IMR-90 (cell line): ENCODE measurements around the gene ITGB4. TPM values are rescaled to one million over a fixed set of nuclear protein-coding genes. Genes with fewer than 3 reads are reported as not detected.

Experiments
- ATAC-seq: fragments of 200-7000 bp; cut with Tn5 transposase; 2 replicates; pipeline ENCODE4 v1.9.1; 2020; ENCODE audit warnings: low read depth, mild to moderate bottlenecking, moderate library complexity
- BruUV-seq: library from RNA; stranded (reverse); fragments of 400-500 nt; replicated peaks from 2 replicates; lab custom pipeline; 2021; lab: Mats Ljungman, UMichigan
- CTCF ChIA-PET: fragments of 300-600 bp; formaldehyde crosslinking; extraction: SDS; loops from one replicate; lab custom pipeline; 2021; ENCODE audit warnings: antibody characterized with exemption; lab: Yijun Ruan, JAX
- POLR2A ChIA-PET: fragments of 300-600 bp; sonication (Branson Sonifier 250); formaldehyde crosslinking; loops from one replicate; lab custom pipeline; 2022; ENCODE audit warnings: antibody characterized with exemption; ENCODE audit not compliant: unreplicated experiment; lab: Charles Lee
- DNase-seq: peaks from one replicate; pipeline ENCODE4 v3.0.0; 2013
- H2AFZ ChIP-seq: replicated peaks from 2 replicates; pipeline ENCODE3; 2013; ENCODE audit warnings: low read length, mild to moderate bottlenecking; ENCODE audit not compliant: poor library complexity
- H2AK5ac ChIP-seq: 2 replicates; pipeline ENCODE4 v1.6.1; 2013; ENCODE audit warnings: low read depth, low read length, inconsistent platforms
- H2AK9ac ChIP-seq: replicated peaks from 2 replicates; pipeline ENCODE3; 2013; ENCODE audit warnings: mild to moderate bottlenecking, low read depth, low read length, moderate library complexity; ENCODE audit not compliant: poor library complexity
- H2BK120ac ChIP-seq: 2 replicates; pipeline ENCODE4 v1.6.1; 2013; ENCODE audit warnings: low read depth, low read length, inconsistent platforms
- H2BK15ac ChIP-seq: 3 replicates; pipeline ENCODE4 v1.6.1; 2013; ENCODE audit warnings: low read depth, low read length, inconsistent platforms
- H2BK20ac ChIP-seq: 2 replicates; pipeline ENCODE4 v1.6.1; 2013; ENCODE audit warnings: low read depth, mild to moderate bottlenecking, inconsistent platforms, low read length, moderate library complexity
- H2BK5ac ChIP-seq: 2 replicates; pipeline ENCODE4 v1.6.1; 2013; ENCODE audit warnings: mild to moderate bottlenecking, low read depth, low read length, inconsistent platforms; ENCODE audit not compliant: poor library complexity, severe bottlenecking
- H3K14ac ChIP-seq: replicated peaks from 2 replicates; pipeline ENCODE4 v1.6.1; 2013; ENCODE audit warnings: low read depth, low read length, inconsistent platforms
- H3K18ac ChIP-seq: 2 replicates; pipeline ENCODE4 v1.6.1; 2013; ENCODE audit warnings: low read depth, low read length, control low read depth
- H3K23ac ChIP-seq: 2 replicates; pipeline ENCODE4 v1.6.1; 2013; ENCODE audit warnings: low read depth, low read length, inconsistent platforms
- H3K27ac ChIP-seq: 2 replicates; pipeline ENCODE4 v1.5.1; 2013; ENCODE audit warnings: mild to moderate bottlenecking, control low read depth, low read length; ENCODE audit not compliant: insufficient read depth
- H3K27me3 ChIP-seq: 2 replicates; pipeline ENCODE4 v1.6.1; 2013; ENCODE audit warnings: low read length; ENCODE audit not compliant: control insufficient read depth, insufficient read depth
- H3K36me3 ChIP-seq: 2 replicates; pipeline ENCODE4 v1.6.1; 2013; ENCODE audit warnings: low read length, mixed read lengths; ENCODE audit not compliant: control insufficient read depth, insufficient read depth
- H3K4ac ChIP-seq: 2 replicates; pipeline ENCODE4 v1.6.1; 2013; ENCODE audit warnings: low read depth, low read length, inconsistent platforms
- H3K4me1 ChIP-seq: 2 replicates; pipeline ENCODE4 v1.6.1; 2013; ENCODE audit warnings: low read length, mixed read lengths; ENCODE audit not compliant: control insufficient read depth, insufficient read depth
- H3K4me2 ChIP-seq: 2 replicates; pipeline ENCODE4 v1.6.1; 2013; ENCODE audit warnings: low read depth, mild to moderate bottlenecking, control low read depth, low read length, moderate library complexity
- H3K4me3 ChIP-seq: 2 replicates; pipeline ENCODE4 v1.5.1; 2013; ENCODE audit warnings: low read depth, mild to moderate bottlenecking, control low read depth, low read length, moderate library complexity; ENCODE audit not compliant: insufficient read depth
- H3K56ac ChIP-seq: 2 replicates; pipeline ENCODE4 v1.6.1; 2013; ENCODE audit warnings: low read length, inconsistent platforms; ENCODE audit not compliant: insufficient read depth; ENCODE audit errors: extremely low read depth
- H3K79me1 ChIP-seq, 2 experiments: 2 replicates each; pipeline ENCODE4 v1.6.1; 2013; ENCODE audit warnings: low read length in 2 of 2, inconsistent platforms in 1 of 2, low read depth in 1 of 2
- H3K9ac ChIP-seq: 2 replicates; pipeline ENCODE4 v1.6.1; 2013; ENCODE audit warnings: low read depth, low read length, control low read depth
- H3K9me1 ChIP-seq: 2 replicates; pipeline ENCODE4 v1.6.1; 2013; ENCODE audit warnings: low read length, inconsistent platforms; ENCODE audit not compliant: insufficient read depth
- H3K9me3 ChIP-seq: 2 replicates; pipeline ENCODE4 v1.6.1; 2013; ENCODE audit warnings: low read length; ENCODE audit not compliant: control insufficient read depth, insufficient read depth
- H4K20me1 ChIP-seq: 2 replicates; pipeline ENCODE4 v1.6.1; 2013; ENCODE audit warnings: low read length, inconsistent platforms; ENCODE audit not compliant: insufficient read depth
- H4K5ac ChIP-seq: 2 replicates; pipeline ENCODE4 v1.6.1; 2013; ENCODE audit warnings: mild to moderate bottlenecking, low read depth, low read length, control low read depth
- H4K8ac ChIP-seq, 2 experiments: 2 replicates each; pipeline ENCODE4 v1.6.1; 2013; ENCODE audit warnings: low read depth in 2 of 2, low read length in 2 of 2, control low read depth in 1 of 2, inconsistent platforms in 1 of 2
- H4K91ac ChIP-seq: 2 replicates; pipeline ENCODE4 v1.6.1; 2013; ENCODE audit warnings: low read depth, low read length, inconsistent platforms; ENCODE audit not compliant: insufficient read depth
- BHLHE40 ChIP-seq: fragments of 150-350 bp; IDR thresholded peaks from 2 replicates; pipeline ENCODE4 v1.6.1; 2016; ENCODE audit warnings: mild to moderate bottlenecking, low read depth, low read length
- CEBPB ChIP-seq: IDR thresholded peaks from 2 replicates; pipeline ENCODE4 v1.6.1; 2012; ENCODE audit warnings: low read depth, low read length, improper control_type of control experiment
- CHD1 ChIP-seq: IDR thresholded peaks from 2 replicates; pipeline ENCODE4 v1.6.1; 2012; ENCODE audit warnings: low read depth, low read length, improper control_type of control experiment
- FOS ChIP-seq: fragments of 150-350 bp; IDR thresholded peaks from 2 replicates; pipeline ENCODE4 v1.6.1; 2016; ENCODE audit warnings: low read depth, low read length
- MAFK ChIP-seq: IDR thresholded peaks from 2 replicates; pipeline ENCODE4 v1.6.1; 2012; ENCODE audit warnings: low read depth, low read length, improper control_type of control experiment
- MAZ ChIP-seq: IDR thresholded peaks from 2 replicates; pipeline ENCODE4 v1.6.1; 2012; ENCODE audit warnings: low read depth, mild to moderate bottlenecking, low read length, improper control_type of control experiment, moderate library complexity, borderline replicate concordance
- MXI1 ChIP-seq: IDR thresholded peaks from 2 replicates; pipeline ENCODE4 v1.6.1; 2012; ENCODE audit warnings: low read depth, mild to moderate bottlenecking, low read length, moderate library complexity, borderline replicate concordance
- NFE2L2 ChIP-seq: fragments of 150-350 bp; IDR thresholded peaks from 2 replicates; pipeline ENCODE4 v1.6.1; 2016; ENCODE audit warnings: low read depth, mild to moderate bottlenecking, low read length
- POLR2A ChIP-seq: IDR thresholded peaks from 2 replicates; pipeline ENCODE4 v1.6.1; 2012; ENCODE audit warnings: mild to moderate bottlenecking, low read depth, low read length
- RAD21 ChIP-seq: IDR thresholded peaks from 2 replicates; pipeline ENCODE4 v1.6.1; 2012; ENCODE audit warnings: low read length, improper control_type of control experiment
- RCOR1 ChIP-seq: IDR thresholded peaks from 2 replicates; pipeline ENCODE4 v1.6.1; 2012; ENCODE audit warnings: mild to moderate bottlenecking, low read length, improper control_type of control experiment; ENCODE audit not compliant: insufficient replicate concordance
- RFX5 ChIP-seq: IDR thresholded peaks from 2 replicates; pipeline ENCODE4 v1.8.0; 2012; ENCODE audit warnings: low read depth, mild to moderate bottlenecking, low read length, moderate library complexity
- SMC3 ChIP-seq: fragments of 150-350 bp; IDR thresholded peaks from 2 replicates; pipeline ENCODE4 v1.6.1; 2016; ENCODE audit warnings: low read depth, mild to moderate bottlenecking, antibody characterized with exemption, low read length, moderate library complexity
- WGBS, 2 experiments: methylation state at CpG; one replicate each; pipeline versions ENCODE4 v1.1.5 to v1.1.7; 2013; ENCODE audit warnings: missing lambda C conversion rate in 2 of 2; ENCODE audit not compliant: insufficient read length in 1 of 2; ENCODE audit errors: extremely low coverage in 2 of 2; 5-methylcytosine and 5-hydroxymethylcytosine counted together
- dilution Hi-C: fragments of 300-500 bp; cut with HindIII; formaldehyde crosslinking; loops from one replicate; pipeline ENCODE4 v1.14.3; 2018; ENCODE audit warnings: low sequenced_read_pairs; ENCODE audit not compliant: unreplicated experiment
- in situ Hi-C: fragments of 300-500 bp; cut with MboI; formaldehyde crosslinking; loops from 3 replicates; pipeline ENCODE4 v1.14.3; 2019; ENCODE audit warnings: low sequenced_read_pairs, inconsistent platforms, mixed read lengths
- intact Hi-C: fragments of 100-400 bp; cut with micrococcal nuclease; formaldehyde crosslinking; loops from 2 replicates; pipeline ENCODE4 v1.10.0; 2022
- polyA plus RNA-seq, 3 experiments: library from polyadenylated mRNA; depleted of rRNA; stranded (reverse); fragments of >200 nt; gene quantifications; 2 replicates each; pipeline ENCODE4 v1.2.3, GENCODE V29; 2012; ENCODE audit warnings: low replicate concordance in 1 of 3
- total RNA-seq: library from RNA; depleted of rRNA; stranded (reverse); fragments of >200 nt; gene quantifications from 2 replicates; pipeline ENCODE4 v1.2.3, GENCODE V29; 2012
- TF ChIP-seq, protein P1 (sequence below): fragments of 150-350 bp; IDR thresholded peaks from 2 replicates; pipeline ENCODE4 v1.6.1; 2016; ENCODE audit warnings: low read depth, mild to moderate bottlenecking, low read length, moderate library complexity, borderline replicate concordance
- TF ChIP-seq, protein P2 (sequence below): fragments of 150-350 bp; IDR thresholded peaks from 2 replicates; pipeline ENCODE4 v1.6.1; 2017; ENCODE audit warnings: mild to moderate bottlenecking, antibody characterized with exemption, low read length, low read depth
- TF ChIP-seq, protein P3 (sequence below): conservative IDR thresholded peaks from 2 replicates; pipeline ENCODE4 v1.5.1; 2012; ENCODE audit warnings: mild to moderate bottlenecking, low read depth, low read length, improper control_type of control experiment

ITGB4 gene
- total and polyA plus RNA-seq, 2 of the 4 experiments (the other 2 are of a cell fraction) = under 0.01 to 0.27 TPM

- Histone ChIP-seq H3K9me1 (no peaks in the 10 kb centered on the region), H3K36me3 (no peaks in the 10 kb centered on the region), H3K27me3 (peaks cover 50% of the 10 kb centered on the region), H3K9me3 (no peaks in the 10 kb centered on the region), H3K27ac (no peak overlapping the region), H2BK15ac (no peak overlapping the region), H3K4ac (no peak overlapping the region), H3K4me2 (no peak overlapping the region), H4K8ac (no peak overlapping the region), H3K4me1 (no peaks in the 10 kb centered on the region), H4K20me1 (no peaks in the 10 kb centered on the region), H4K91ac (no peak overlapping the region), H4K5ac (no peak overlapping the region), H2AK9ac (no peak overlapping the region), H3K4me3 (no peak overlapping the region), H3K79me1 (no peaks in the 10 kb centered on the region), H3K18ac (no peak overlapping the region), H3K23ac (no peak overlapping the region), H3K14ac (no peak overlapping the region), H2BK5ac (no peak overlapping the region), H2AFZ (no peak overlapping the region), H2BK20ac (no peak overlapping the region), H3K9ac (no peak overlapping the region), H3K56ac (no peak overlapping the region), H2BK120ac (no peak overlapping the region), H2AK5ac (no peak overlapping the region)
- ATAC-seq = no peak
- WGBS, 2 experiments = no CpG with 5 or more reads among the region's 2 CpGs
- dilution Hi-C loops = no loop called here
- BruUV-seq = no TSS peak
- DNase-seq = no peak
- TF ChIP-seq, protein P1, sequence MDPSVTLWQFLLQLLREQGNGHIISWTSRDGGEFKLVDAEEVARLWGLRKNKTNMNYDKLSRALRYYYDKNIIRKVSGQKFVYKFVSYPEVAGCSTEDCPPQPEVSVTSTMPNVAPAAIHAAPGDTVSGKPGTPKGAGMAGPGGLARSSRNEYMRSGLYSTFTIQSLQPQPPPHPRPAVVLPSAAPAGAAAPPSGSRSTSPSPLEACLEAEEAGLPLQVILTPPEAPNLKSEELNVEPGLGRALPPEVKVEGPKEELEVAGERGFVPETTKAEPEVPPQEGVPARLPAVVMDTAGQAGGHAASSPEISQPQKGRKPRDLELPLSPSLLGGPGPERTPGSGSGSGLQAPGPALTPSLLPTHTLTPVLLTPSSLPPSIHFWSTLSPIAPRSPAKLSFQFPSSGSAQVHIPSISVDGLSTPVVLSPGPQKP = no peak
- TF ChIP-seq SMC3 = no peak
- TF ChIP-seq RCOR1 = no peak
- TF ChIP-seq MAFK = no peak
- TF ChIP-seq, protein P2, sequence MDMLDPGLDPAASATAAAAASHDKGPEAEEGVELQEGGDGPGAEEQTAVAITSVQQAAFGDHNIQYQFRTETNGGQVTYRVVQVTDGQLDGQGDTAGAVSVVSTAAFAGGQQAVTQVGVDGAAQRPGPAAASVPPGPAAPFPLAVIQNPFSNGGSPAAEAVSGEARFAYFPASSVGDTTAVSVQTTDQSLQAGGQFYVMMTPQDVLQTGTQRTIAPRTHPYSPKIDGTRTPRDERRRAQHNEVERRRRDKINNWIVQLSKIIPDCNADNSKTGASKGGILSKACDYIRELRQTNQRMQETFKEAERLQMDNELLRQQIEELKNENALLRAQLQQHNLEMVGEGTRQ = no peak
- TF ChIP-seq CEBPB = no peak
- no peak for TF ChIP-seq POLR2A
- TF ChIP-seq RAD21 = no peak
- no peak for TF ChIP-seq BHLHE40
- TF ChIP-seq MXI1 = no peak
- TF ChIP-seq MAZ = no peak
- TF ChIP-seq NFE2L2 = no peak
- TF ChIP-seq CHD1 = no peak
- TF ChIP-seq, protein P3, sequence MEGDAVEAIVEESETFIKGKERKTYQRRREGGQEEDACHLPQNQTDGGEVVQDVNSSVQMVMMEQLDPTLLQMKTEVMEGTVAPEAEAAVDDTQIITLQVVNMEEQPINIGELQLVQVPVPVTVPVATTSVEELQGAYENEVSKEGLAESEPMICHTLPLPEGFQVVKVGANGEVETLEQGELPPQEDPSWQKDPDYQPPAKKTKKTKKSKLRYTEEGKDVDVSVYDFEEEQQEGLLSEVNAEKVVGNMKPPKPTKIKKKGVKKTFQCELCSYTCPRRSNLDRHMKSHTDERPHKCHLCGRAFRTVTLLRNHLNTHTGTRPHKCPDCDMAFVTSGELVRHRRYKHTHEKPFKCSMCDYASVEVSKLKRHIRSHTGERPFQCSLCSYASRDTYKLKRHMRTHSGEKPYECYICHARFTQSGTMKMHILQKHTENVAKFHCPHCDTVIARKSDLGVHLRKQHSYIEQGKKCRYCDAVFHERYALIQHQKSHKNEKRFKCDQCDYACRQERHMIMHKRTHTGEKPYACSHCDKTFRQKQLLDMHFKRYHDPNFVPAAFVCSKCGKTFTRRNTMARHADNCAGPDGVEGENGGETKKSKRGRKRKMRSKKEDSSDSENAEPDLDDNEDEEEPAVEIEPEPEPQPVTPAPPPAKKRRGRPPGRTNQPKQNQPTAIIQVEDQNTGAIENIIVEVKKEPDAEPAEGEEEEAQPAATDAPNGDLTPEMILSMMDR = no peak
- TF ChIP-seq FOS = no peak
- TF ChIP-seq RFX5 = no peak
- ChIA-PET POLR2A (no interaction called here), CTCF (interaction anchor here (0.6 to 1.4 kb wide), 2 partner anchors 13 to 23 kb away, joined by 3 to 6 read pairs; no protein-coding TSS in a partner anchor)
- in situ Hi-C loops = no loop called here
- intact Hi-C loops = no loop called here
Observed at GRCh38 chr17:75719732-75720131, 1.5 kb upstream of the ITGB4 start.
